Vagina (tissue), 2 donors: ENCODE measurements around the gene RBKS. TPM values are rescaled to one million over a fixed set of nuclear protein-coding genes. Genes with fewer than 3 reads are reported as not detected.

Experiments used
- DNase-seq, 2 donors: peaks; one replicate each; pipeline ENCODE4 v3.0.0-alpha.2; 2017; ENCODE audit errors: extremely low spot score in 2 of 2
- H3K27ac ChIP-seq: fragments of 200-600 bp; sonication (generic); one replicate; pipeline ENCODE4 v1.5.1; 2019
- H3K27me3 ChIP-seq: fragments of 200-600 bp; sonication (generic); one replicate; pipeline ENCODE4 v1.5.1; 2019
- H3K36me3 ChIP-seq, 2 donors: fragments of 200-600 bp; sonication (generic); one replicate each; pipeline ENCODE4 v1.5.1; 2017 to 2019
- H3K4me1 ChIP-seq: fragments of 200-600 bp; sonication (generic); one replicate; pipeline ENCODE4 v1.5.1; 2019
- H3K4me3 ChIP-seq, 2 donors: fragments of 200-600 bp; sonication (generic); 1 replicate in 1 of 2; 2 replicates in 1 of 2; pipeline ENCODE4 v1.5.1; 2016 to 2019
- H3K9me3 ChIP-seq: fragments of 200-600 bp; sonication (generic); one replicate; pipeline ENCODE4 v1.5.1; 2019
- POLR2A ChIP-seq, 2 donors: fragments of 450-650 bp; IDR thresholded peaks; one replicate each; pipeline ENCODE4 v1.6.1; 2017; ENCODE audit warnings: antibody characterized with exemption in 2 of 2, mild to moderate bottlenecking in 2 of 2, moderate library complexity in 2 of 2
- POLR2AphosphoS5 ChIP-seq, 2 donors: sonication (generic); formaldehyde crosslinking; IDR thresholded peaks; one replicate each; pipeline ENCODE4 v1.9.0; 2017; ENCODE audit warnings: antibody characterized with exemption in 2 of 2, mild to moderate bottlenecking in 2 of 2, low read depth in 1 of 2; ENCODE audit not compliant: insufficient read depth in 1 of 2
- intact Hi-C: fragments of 100-400 bp; cut with DNase I; formaldehyde crosslinking; loops from one replicate; pipeline ENCODE4 v1.15.1; 2023
- total RNA-seq: library from RNA; depleted of rRNA; stranded (reverse); fragments of >200 nt; gene quantifications from one replicate; pipeline ENCODE4 v1.2.3, GENCODE V29; 2016
- TF ChIP-seq, protein P1 (sequence below), 3 experiments: fragments of 450-650 bp in 2 of 3; fragments of 200-600 bp in 1 of 3; sonication (generic) in 1 of 3; IDR thresholded peaks; one replicate each; pipeline ENCODE4 v1.5.1; 2017 to 2019; ENCODE audit warnings: antibody characterized with exemption in 3 of 3, mild to moderate bottlenecking in 2 of 3, moderate library complexity in 2 of 3

RBKS gene
- total RNA-seq, 1 donor from 2014 or later = 2.2 TPM

DNA sequence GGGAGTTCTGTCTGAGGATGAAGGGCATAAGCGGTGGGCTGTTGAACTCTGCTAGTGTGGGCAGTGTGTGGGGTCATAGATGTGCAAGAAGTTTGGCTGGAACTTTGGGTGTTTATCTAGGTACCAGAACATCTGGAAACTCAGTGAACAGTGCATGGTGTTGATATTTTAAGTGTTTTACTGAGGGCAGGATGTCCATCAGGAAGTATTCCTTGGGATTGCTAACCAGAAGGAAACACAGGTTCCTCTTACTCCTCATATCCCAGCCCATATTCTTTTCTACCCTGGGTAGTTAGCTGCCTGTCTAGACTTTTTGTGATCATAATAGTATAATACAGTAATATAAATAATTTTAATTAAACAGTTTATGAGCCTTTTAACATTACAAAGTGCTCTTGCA lies 15.9 kb upstream of the RBKS start:
- intact Hi-C loops = no loop called here
- H3K27me3 ChIP-seq = no peaks in the 10 kb centered on the region
- no peaks in the 10 kb centered on the region for H3K4me1 ChIP-seq
- H3K27ac ChIP-seq = no peak overlapping the region
- H3K36me3 ChIP-seq = no peaks in the 10 kb centered on the region
- TF ChIP-seq POLR2A (IDR thresholded peaks at IDR 0.05) (no peak), POLR2AphosphoS5 (IDR thresholded peaks at IDR 0.05; ENCODE audit: insufficient read depth in 1 of 2, low read depth in 1 of 2) (no peak)
- TF ChIP-seq, protein P1, sequence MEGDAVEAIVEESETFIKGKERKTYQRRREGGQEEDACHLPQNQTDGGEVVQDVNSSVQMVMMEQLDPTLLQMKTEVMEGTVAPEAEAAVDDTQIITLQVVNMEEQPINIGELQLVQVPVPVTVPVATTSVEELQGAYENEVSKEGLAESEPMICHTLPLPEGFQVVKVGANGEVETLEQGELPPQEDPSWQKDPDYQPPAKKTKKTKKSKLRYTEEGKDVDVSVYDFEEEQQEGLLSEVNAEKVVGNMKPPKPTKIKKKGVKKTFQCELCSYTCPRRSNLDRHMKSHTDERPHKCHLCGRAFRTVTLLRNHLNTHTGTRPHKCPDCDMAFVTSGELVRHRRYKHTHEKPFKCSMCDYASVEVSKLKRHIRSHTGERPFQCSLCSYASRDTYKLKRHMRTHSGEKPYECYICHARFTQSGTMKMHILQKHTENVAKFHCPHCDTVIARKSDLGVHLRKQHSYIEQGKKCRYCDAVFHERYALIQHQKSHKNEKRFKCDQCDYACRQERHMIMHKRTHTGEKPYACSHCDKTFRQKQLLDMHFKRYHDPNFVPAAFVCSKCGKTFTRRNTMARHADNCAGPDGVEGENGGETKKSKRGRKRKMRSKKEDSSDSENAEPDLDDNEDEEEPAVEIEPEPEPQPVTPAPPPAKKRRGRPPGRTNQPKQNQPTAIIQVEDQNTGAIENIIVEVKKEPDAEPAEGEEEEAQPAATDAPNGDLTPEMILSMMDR (IDR thresholded peaks at IDR 0.05) = no peak
- no peak overlapping the region for H3K4me3 ChIP-seq
- DNase-seq = no peak
- H3K9me3 ChIP-seq = no peaks in the 10 kb centered on the region

DNA sequence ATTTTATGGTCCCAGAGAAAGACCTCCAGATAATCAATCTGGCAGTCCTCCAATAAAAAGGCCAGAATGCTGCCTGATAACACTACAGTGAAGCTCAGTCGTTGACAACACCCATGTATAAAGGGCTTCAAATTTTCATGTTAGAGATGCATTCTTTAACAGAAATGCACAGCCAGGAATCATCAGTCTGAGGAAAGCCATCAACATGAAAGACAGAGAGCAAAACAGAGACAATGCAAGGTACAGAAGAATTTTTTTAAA lies 14.1 kb upstream of the RBKS start:
- Histone ChIP-seq H3K4me3 (no peak overlapping the region), H3K27ac (no peak overlapping the region), H3K36me3 (no peaks in the 10 kb centered on the region), H3K4me1 (no peaks in the 10 kb centered on the region), H3K9me3 (no peaks in the 10 kb centered on the region), H3K27me3 (no peaks in the 10 kb centered on the region)
- DNase-seq = no peak
- no peak for TF ChIP-seq POLR2AphosphoS5 (IDR thresholded peaks at IDR 0.05; ENCODE audit: insufficient read depth in 1 of 2, low read depth in 1 of 2)
- no peak for TF ChIP-seq POLR2A (IDR thresholded peaks at IDR 0.05)
- TF ChIP-seq, protein P1 (IDR thresholded peaks at IDR 0.05) = no peak
- intact Hi-C loops = no loop called here

DNA sequence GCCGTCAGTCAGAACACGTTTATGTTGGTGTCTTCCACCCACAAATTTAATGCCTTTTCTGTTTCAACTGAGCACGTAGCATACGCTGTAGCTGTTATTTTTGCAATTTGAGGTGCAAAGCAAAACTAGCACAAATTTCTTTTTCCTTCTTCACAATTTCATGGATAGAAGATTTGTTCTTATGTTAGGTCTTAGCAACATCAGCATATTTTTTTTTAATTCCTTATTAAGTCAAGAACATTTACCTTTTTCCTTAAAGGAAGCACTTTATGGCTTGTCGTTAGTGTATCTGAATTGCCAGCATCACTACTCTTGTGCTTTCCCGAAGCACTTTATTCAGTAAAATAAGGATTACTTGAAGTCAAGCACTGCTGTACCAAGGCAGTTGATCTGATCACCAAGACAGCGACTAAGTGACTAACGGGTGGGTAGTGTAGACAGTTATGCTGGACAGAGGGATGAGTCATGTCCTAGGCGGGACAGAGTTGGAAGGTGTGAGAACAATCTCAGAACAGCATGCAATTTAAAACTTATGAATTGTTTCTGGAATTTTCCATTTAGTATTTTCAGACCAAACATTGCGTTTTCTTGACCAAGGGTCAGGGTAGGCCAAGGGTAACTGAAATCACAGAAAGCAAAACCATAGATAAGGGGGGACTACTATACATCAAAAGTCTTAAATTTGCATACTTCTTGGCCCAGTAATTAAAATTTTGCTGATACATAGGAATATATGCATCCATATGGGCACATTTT lies 13.6 kb upstream of the RBKS start:
- no peak overlapping the region for H3K27ac ChIP-seq
- DNase-seq = no peak
- no peaks in the 10 kb centered on the region for H3K9me3 ChIP-seq
- H3K36me3 ChIP-seq = no peaks in the 10 kb centered on the region
- no peak overlapping the region for H3K4me3 ChIP-seq
- intact Hi-C loops = no loop called here
- TF ChIP-seq, protein P1 (IDR thresholded peaks at IDR 0.05) = no peak
- TF ChIP-seq POLR2A (IDR thresholded peaks at IDR 0.05) (no peak), POLR2AphosphoS5 (IDR thresholded peaks at IDR 0.05; ENCODE audit: insufficient read depth in 1 of 2, low read depth in 1 of 2) (no peak)
- H3K27me3 ChIP-seq = no peaks in the 10 kb centered on the region
- no peaks in the 10 kb centered on the region for H3K4me1 ChIP-seq

DNA sequence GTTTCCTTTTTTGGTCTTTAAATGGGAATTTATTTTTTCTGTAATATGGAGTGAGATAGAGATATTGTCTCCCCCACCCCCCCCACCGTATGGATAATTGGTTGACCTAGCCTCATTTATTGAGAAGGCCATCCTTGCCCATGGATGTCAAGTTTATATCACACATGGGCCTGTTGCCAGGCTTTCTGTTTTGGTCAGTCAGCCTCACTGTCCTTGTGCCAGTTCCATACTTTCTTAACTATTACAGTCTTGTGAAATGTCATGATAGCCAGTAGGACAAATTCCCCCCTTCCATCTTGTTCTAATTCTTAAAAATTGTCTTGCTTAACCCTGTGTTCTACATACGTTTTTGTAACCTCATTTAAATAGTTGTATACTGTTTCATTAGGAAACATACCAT lies 12.8 kb upstream of the RBKS start:
- H3K4me3 ChIP-seq = no peak overlapping the region
- H3K4me1 ChIP-seq = no peaks in the 10 kb centered on the region
- H3K9me3 ChIP-seq = no peaks in the 10 kb centered on the region
- TF ChIP-seq POLR2AphosphoS5 (IDR thresholded peaks at IDR 0.05; ENCODE audit: insufficient read depth in 1 of 2, low read depth in 1 of 2) = no peak
- TF ChIP-seq, protein P1 (IDR thresholded peaks at IDR 0.05) = no peak
- TF ChIP-seq POLR2A (IDR thresholded peaks at IDR 0.05) = no peak
- no peak for DNase-seq
- no peaks in the 10 kb centered on the region for H3K27me3 ChIP-seq
- no peak overlapping the region for H3K27ac ChIP-seq
- intact Hi-C loops = no loop called here
- H3K36me3 ChIP-seq = no peaks in the 10 kb centered on the region

DNA sequence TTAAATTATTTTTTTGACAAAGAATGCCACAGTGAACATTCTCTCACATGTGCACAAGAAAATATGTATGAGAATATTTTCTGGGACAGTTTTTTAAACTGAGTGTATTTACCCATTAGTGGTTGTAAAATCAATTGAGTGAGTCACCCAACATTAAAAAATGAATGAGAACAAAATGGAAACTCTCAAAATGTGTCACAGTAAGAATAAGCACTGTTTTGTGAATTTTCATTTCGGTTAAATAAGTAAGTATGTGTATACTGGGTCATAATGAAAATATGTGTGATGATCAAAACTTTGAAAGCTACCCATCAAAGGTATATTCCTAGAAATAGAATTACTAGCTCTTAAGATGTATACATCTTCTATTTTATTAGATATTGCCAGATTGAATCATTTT lies 11.9 kb upstream of the RBKS start:
- no peak for DNase-seq
- H3K4me3 ChIP-seq = no peak overlapping the region
- no peaks in the 10 kb centered on the region for H3K9me3 ChIP-seq
- H3K4me1 ChIP-seq = no peaks in the 10 kb centered on the region
- H3K27me3 ChIP-seq = no peaks in the 10 kb centered on the region
- H3K36me3 ChIP-seq = no peaks in the 10 kb centered on the region
- TF ChIP-seq, protein P1 (IDR thresholded peaks at IDR 0.05) = no peak
- TF ChIP-seq POLR2AphosphoS5 (IDR thresholded peaks at IDR 0.05; ENCODE audit: insufficient read depth in 1 of 2, low read depth in 1 of 2) = no peak
- no peak for TF ChIP-seq POLR2A (IDR thresholded peaks at IDR 0.05)
- H3K27ac ChIP-seq = no peak overlapping the region
- intact Hi-C loops = no loop called here
